NCI-H460 (cell line): ENCODE results near the gene C6. TPM values are rescaled to one million over a fixed set of nuclear protein-coding genes. Genes with fewer than 3 reads are reported as not detected.
"Not testable (repeated sequence)": the region's sequence is repeated elsewhere in the genome, so short reads cannot be mapped to it uniquely, and the experiment has no call there.

Source experiments
- DNase-seq: peaks from one replicate; pipeline ENCODE4 v3.0.0-alpha.2; 2016; ENCODE audit warnings: low read depth; ENCODE audit errors: extremely low read depth
- polyA plus RNA-seq: library from polyadenylated mRNA; depleted of rRNA; stranded (reverse); fragments of >200 nt; gene quantifications from 2 replicates; pipeline ENCODE4 v1.2.3, GENCODE V29; 2014; cell fraction: nucleus; rRNA removed
- total RNA-seq: library from RNA; depleted of rRNA; stranded (reverse); fragments of >200 nt; shearing (Covaris generic); gene quantifications from 2 replicates; pipeline ENCODE4 v1.2.3, GENCODE V29; 2014; rRNA removed

The C6 gene
- not detected in 2 replicates for total RNA-seq
- not detected in 2 replicates for polyA plus RNA-seq

GRCh38 chr5:41213340-41213739 lies at the start of gene C6:
Gene C6 (minus strand): TSS chr5:41213532. CDS start chr5:41203230, 10,302 bp downstream.
- DNase-seq: no peak

GRCh38 chr5:41256400-41256799 lies 43.1 kb upstream of the C6 start:
- DNase-seq: no peak

GRCh38 chr5:41253109-41253508 lies 39.8 kb upstream of the C6 start:
- DNase-seq: no peak

GRCh38 chr5:41252036-41252435 lies 38.7 kb upstream of the C6 start:
- no peak for DNase-seq

GRCh38 chr5:41250351-41250987 lies 37.1 kb upstream of the C6 start:
- no peak for DNase-seq

GRCh38 chr5:41247135-41247534 lies 33.8 kb upstream of the C6 start:
- DNase-seq: no peak

GRCh38 chr5:41246376-41246775 lies 33.0 kb upstream of the C6 start:
- DNase-seq: no peak

- DNase-seq: no peak
Measured at GRCh38 chr5:41243558-41243957, 30.2 kb upstream of the C6 start.

GRCh38 chr5:41240985-41241384 lies 27.7 kb upstream of the C6 start:
- no peak for DNase-seq

- DNase-seq: no peak
Measured at GRCh38 chr5:41240390-41240789, 27.1 kb upstream of the C6 start.

- DNase-seq: no peak
Measured at GRCh38 chr5:41234475-41234874, 21.1 kb upstream of the C6 start.

GRCh38 chr5:41232797-41233196 lies 19.5 kb upstream of the C6 start:
- DNase-seq: no peak

GRCh38 chr5:41230276-41230675 lies 16.9 kb upstream of the C6 start:
- DNase-seq: not testable (repeated sequence)

GRCh38 chr5:41223962-41224361 lies 10.6 kb upstream of the C6 start:
- no peak for DNase-seq

GRCh38 chr5:41219658-41220269 lies 6.4 kb upstream of the C6 start:
- no peak for DNase-seq

- DNase-seq: no peak
Measured at GRCh38 chr5:41218929-41219657, 5.8 kb upstream of the C6 start.

- no peak for DNase-seq
Measured at GRCh38 chr5:41214182-41214581, 850 bp upstream of the C6 start.

GRCh38 chr5:41212935-41213334 lies 397 bp downstream of the C6 start:
- DNase-seq: no peak

GRCh38 chr5:41211417-41211816 lies 1.9 kb downstream of the C6 start:
- no peak for DNase-seq

- not testable (repeated sequence) for DNase-seq
Measured at GRCh38 chr5:41205475-41205874, 7.9 kb downstream of the C6 start.

- DNase-seq: no peak
Measured at GRCh38 chr5:41203033-41203432, 10.3 kb downstream of the C6 start.
